Measurements from ENCODE around the gene VMP1. TPM values are rescaled to one million over a fixed set of nuclear protein-coding genes. Genes with fewer than 3 reads are reported as not detected.

VMP1 gene
- total RNA-seq, 4 donors from 2014 or later, result 48.3 to 108 (median 72.4) TPM

DNA sequence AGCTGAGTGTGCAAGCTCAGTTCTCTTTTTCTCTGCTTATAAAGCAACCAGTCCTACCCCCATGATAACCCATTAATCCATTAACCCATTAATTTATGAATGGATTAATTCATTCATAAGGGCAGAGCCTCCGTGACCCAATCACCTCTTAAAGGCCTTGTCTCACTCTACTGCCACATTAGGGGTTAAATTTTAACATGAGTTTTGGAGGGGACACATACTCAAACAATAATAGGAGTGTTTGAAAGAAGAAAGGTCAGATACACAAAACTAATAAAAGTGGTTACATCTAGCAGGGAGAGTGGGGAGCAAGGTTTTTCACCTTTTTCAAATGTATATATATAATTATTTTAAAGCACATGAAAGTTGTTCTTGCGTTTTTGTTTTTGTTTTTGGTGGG, 6.8 kb downstream of the VMP1 start:
- Histone ChIP-seq H3K4me3 (no peak overlapping the region), H3K27me3 (no peaks in the 10 kb centered on the region), H3K36me3 (no peaks in the 10 kb centered on the region), H3K27ac (no peak overlapping the region), H3K9me3 (no peaks in the 10 kb centered on the region), H3K4me1 (peaks cover 7% of the 10 kb centered on the region)
- WGBS, result 94% methylated on average over 2 of the region's 2 CpGs
- TF ChIP-seq EP300 (IDR thresholded peaks at IDR 0.05), result no peak
- TF ChIP-seq POLR2AphosphoS5 (IDR thresholded peaks at IDR 0.05), result no peak
- TF ChIP-seq, protein P1, sequence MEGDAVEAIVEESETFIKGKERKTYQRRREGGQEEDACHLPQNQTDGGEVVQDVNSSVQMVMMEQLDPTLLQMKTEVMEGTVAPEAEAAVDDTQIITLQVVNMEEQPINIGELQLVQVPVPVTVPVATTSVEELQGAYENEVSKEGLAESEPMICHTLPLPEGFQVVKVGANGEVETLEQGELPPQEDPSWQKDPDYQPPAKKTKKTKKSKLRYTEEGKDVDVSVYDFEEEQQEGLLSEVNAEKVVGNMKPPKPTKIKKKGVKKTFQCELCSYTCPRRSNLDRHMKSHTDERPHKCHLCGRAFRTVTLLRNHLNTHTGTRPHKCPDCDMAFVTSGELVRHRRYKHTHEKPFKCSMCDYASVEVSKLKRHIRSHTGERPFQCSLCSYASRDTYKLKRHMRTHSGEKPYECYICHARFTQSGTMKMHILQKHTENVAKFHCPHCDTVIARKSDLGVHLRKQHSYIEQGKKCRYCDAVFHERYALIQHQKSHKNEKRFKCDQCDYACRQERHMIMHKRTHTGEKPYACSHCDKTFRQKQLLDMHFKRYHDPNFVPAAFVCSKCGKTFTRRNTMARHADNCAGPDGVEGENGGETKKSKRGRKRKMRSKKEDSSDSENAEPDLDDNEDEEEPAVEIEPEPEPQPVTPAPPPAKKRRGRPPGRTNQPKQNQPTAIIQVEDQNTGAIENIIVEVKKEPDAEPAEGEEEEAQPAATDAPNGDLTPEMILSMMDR (IDR thresholded peaks at IDR 0.05), result no peak
- no peak for TF ChIP-seq POLR2A (IDR thresholded peaks at IDR 0.05)
- no peak for DNase-seq (ENCODE audit: low spot score in 2 of 2)

DNA sequence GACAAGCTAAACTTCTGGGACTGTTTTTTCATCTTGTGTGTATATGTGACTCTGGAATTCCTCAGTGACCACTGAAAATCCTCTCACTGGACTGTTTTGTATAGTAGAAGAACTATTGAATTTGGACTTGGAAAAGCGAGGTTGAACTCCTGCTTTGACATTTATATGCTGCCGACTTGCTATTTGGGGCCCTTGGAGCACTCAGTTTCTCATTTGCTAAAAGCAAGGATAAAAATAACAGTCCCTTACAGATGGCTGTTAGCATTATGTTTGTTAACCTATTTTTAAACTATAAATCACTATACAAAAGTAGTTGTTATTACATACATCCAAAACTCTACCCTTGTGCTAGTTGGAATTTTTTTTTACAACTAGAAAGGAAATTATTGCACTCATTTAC, 9.0 kb downstream of the VMP1 start:
- Histone ChIP-seq H3K4me1 (no peaks in the 10 kb centered on the region), H3K27me3 (no peaks in the 10 kb centered on the region), H3K36me3 (no peaks in the 10 kb centered on the region), H3K27ac (no peak overlapping the region), H3K4me3 (no peak overlapping the region), H3K9me3 (no peaks in the 10 kb centered on the region)
- no peak for DNase-seq (ENCODE audit: low spot score in 2 of 2)
- WGBS, result 87% methylated on average over 2 of the region's 2 CpGs
- TF ChIP-seq POLR2A (IDR thresholded peaks at IDR 0.05) (no peak), EP300 (IDR thresholded peaks at IDR 0.05) (no peak), POLR2AphosphoS5 (IDR thresholded peaks at IDR 0.05) (no peak)
- TF ChIP-seq, protein P1 (IDR thresholded peaks at IDR 0.05), result no peak

DNA sequence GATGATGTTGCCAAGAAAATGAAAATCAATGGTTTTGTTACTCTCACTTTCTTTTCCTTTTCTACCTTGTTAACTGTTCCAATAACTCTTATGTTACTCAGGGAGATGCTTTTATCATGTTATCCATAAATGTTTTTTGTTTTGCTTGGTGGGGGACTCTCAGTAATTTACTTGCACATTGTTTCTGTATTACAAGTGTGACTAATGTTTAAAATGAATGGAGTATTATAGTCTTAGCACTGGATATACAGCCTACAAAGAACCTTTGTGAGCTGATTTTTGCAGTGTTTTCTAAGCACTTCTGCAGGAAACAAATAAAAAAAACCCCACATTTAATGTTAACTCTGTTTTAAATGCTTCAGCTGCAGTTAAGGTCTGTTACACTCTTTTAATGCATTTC, 12.1 kb downstream of the VMP1 start:
- peaks cover 9% of the 10 kb centered on the region for H3K4me1 ChIP-seq
- no peaks in the 10 kb centered on the region for H3K9me3 ChIP-seq
- H3K27ac ChIP-seq, result no peak overlapping the region
- TF ChIP-seq EP300 (IDR thresholded peaks at IDR 0.05) (no peak), POLR2A (IDR thresholded peaks at IDR 0.05) (no peak), POLR2AphosphoS5 (IDR thresholded peaks at IDR 0.05) (no peak)
- TF ChIP-seq, protein P1 (IDR thresholded peaks at IDR 0.05), result no peak
- H3K36me3 ChIP-seq, result no peaks in the 10 kb centered on the region
- no peaks in the 10 kb centered on the region for H3K27me3 ChIP-seq
- no peak overlapping the region for H3K4me3 ChIP-seq
- no peak for DNase-seq (ENCODE audit: low spot score in 2 of 2)

DNA sequence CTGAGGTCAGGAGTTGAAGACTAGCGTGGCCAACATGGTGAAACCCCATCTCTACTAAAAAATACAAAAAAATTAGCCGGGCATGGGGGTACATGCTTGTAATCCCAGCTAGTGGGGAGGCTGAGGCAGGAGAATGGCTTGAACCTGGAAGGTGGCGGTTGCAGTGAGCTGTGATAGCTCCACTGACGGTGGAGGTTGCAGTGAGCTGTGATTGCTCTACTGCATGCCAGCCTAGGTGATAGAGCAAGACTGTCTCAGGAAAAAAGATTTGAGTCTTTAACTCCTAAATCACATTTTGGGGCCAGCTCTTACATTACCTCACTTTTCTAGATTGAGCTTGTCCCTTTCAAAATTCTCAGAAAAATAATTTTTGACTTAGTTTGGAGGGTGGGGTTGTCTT, 15.2 kb downstream of the VMP1 start:
- Histone ChIP-seq H3K27ac (no peak overlapping the region), H3K4me3 (no peak overlapping the region), H3K27me3 (no peaks in the 10 kb centered on the region), H3K4me1 (peaks cover 23% of the 10 kb centered on the region), H3K9me3 (no peaks in the 10 kb centered on the region), H3K36me3 (no peaks in the 10 kb centered on the region)
- no peak for DNase-seq (ENCODE audit: low spot score in 2 of 2)
- 99% methylated on average over 4 of the region's 4 CpGs for WGBS
- TF ChIP-seq EP300 (IDR thresholded peaks at IDR 0.05) (no peak), POLR2AphosphoS5 (IDR thresholded peaks at IDR 0.05) (no peak), POLR2A (IDR thresholded peaks at IDR 0.05) (no peak)
- TF ChIP-seq, protein P1 (IDR thresholded peaks at IDR 0.05), result no peak

DNA sequence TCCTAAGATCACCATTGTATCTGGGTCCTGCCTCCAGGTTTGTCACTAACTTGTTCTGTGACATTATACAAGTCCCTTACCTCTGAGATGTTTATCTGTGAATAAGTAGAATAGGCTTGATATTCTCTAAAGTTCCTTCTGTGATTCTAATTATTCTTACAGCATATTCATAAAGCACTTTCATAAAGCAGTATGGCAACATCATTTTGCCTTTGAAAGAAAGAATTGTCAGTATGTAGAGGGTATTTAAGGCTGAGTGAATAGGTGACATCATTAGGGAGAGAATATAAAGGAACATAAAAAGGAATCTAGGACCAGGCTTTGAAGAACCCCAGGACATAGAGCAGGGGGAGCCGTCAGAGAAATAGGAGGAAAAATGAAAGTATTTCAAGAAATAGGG, 15.6 kb downstream of the VMP1 start:
- no peaks in the 10 kb centered on the region for H3K36me3 ChIP-seq
- DNase-seq (ENCODE audit: low spot score in 2 of 2), result no peak
- no peak overlapping the region for H3K4me3 ChIP-seq
- 72% methylated on average over 1 of the region's 1 CpG for WGBS
- TF ChIP-seq, protein P1 (IDR thresholded peaks at IDR 0.05), result no peak
- no peak for TF ChIP-seq POLR2A (IDR thresholded peaks at IDR 0.05)
- H3K27ac ChIP-seq, result no peak overlapping the region
- no peaks in the 10 kb centered on the region for H3K9me3 ChIP-seq
- H3K27me3 ChIP-seq, result no peaks in the 10 kb centered on the region
- H3K4me1 ChIP-seq, result peaks cover 23% of the 10 kb centered on the region

Data from suprapubic skin (tissue), 4 donors.